HS-27A (cell line): Measurements from ENCODE around the gene PRMT7.

Experiments used
- DNase-seq: peaks from one replicate; pipeline ENCODE4 v3.0.0-alpha.2; 2012; ENCODE audit warnings: low read depth, missing footprints

PRMT7 gene, protein sequence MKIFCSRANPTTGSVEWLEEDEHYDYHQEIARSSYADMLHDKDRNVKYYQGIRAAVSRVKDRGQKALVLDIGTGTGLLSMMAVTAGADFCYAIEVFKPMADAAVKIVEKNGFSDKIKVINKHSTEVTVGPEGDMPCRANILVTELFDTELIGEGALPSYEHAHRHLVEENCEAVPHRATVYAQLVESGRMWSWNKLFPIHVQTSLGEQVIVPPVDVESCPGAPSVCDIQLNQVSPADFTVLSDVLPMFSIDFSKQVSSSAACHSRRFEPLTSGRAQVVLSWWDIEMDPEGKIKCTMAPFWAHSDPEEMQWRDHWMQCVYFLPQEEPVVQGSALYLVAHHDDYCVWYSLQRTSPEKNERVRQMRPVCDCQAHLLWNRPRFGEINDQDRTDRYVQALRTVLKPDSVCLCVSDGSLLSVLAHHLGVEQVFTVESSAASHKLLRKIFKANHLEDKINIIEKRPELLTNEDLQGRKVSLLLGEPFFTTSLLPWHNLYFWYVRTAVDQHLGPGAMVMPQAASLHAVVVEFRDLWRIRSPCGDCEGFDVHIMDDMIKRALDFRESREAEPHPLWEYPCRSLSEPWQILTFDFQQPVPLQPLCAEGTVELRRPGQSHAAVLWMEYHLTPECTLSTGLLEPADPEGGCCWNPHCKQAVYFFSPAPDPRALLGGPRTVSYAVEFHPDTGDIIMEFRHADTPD

DNA sequence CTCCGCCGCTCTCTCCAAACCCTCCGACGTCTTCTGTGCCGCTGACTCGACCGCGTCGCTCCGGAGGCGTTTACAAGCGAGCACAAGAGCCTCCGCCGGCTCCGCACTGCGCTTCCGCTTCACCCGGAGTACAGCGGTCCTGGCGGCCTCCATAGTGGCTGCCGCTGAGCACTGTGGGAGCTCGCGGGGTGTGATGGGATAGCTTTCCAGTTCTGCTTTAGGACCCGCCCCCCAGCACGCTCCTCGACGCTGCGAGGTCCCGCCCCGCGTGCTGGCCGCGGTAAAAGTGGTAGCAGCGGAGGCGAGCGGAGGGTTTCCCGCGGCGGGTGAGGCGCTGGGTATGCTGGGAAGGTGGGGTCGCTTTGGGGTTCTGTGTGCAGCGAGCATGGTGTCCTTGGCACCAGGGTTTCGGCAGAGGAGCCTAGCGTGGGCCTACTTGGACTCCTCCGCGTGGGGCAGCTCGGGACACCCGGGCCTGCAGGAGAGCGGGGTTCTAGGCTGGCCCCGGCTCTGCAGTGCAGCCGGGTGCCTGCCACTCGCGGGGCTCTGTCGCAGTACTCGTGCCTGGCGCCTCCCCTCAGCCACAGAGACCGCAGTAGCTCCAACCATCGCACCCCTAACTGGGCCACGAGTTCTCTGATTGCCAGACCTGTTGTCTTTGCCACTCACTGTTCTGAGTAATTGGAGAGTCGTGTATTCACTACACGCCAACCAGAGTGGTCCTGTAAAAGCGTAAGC is at the start of gene PRMT7, which contains the start of gene SLC7A6OS:
Gene PRMT7, plus strand, starts transcription at position 246 of the 738 bp plus-strand sequence. CDS start 4,961 bp downstream, outside the sequence.
Gene SLC7A6OS, minus strand, starts transcription at position 173 of the 738 bp plus-strand sequence. Its CDS starts 20 bp downstream, at position 153.
- DNase-seq, result peak; percentile 71

DNA sequence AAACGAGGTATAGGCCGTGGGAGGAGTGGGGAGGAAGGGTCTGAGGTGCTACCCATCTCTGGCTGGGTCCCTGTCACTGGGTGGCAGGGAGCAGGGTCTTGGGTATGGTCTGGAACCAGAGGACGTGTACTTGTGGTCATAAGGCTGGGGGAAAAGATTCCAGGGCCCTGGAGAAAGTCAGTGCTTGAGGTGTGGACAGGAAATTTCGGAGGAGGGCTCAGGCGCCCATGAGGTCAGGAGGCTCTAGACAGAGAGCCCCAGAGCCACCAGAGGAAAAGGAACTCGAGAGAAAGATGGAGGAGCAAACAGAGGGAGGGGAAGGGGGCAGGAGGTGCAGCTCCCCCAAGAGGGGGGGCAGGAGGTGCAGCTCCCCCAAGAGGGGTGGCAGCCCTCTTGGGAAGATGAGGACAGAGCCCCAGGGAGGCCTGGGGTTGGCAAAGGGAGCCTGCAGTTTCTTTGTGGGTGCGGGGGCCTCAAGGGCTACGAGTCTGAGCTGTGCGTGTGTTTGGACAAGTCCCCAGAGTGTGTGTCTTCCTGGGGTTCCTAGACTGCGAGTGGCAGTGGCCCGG is 47.2 kb upstream of the PRMT7 start:
- no peak for DNase-seq

DNA sequence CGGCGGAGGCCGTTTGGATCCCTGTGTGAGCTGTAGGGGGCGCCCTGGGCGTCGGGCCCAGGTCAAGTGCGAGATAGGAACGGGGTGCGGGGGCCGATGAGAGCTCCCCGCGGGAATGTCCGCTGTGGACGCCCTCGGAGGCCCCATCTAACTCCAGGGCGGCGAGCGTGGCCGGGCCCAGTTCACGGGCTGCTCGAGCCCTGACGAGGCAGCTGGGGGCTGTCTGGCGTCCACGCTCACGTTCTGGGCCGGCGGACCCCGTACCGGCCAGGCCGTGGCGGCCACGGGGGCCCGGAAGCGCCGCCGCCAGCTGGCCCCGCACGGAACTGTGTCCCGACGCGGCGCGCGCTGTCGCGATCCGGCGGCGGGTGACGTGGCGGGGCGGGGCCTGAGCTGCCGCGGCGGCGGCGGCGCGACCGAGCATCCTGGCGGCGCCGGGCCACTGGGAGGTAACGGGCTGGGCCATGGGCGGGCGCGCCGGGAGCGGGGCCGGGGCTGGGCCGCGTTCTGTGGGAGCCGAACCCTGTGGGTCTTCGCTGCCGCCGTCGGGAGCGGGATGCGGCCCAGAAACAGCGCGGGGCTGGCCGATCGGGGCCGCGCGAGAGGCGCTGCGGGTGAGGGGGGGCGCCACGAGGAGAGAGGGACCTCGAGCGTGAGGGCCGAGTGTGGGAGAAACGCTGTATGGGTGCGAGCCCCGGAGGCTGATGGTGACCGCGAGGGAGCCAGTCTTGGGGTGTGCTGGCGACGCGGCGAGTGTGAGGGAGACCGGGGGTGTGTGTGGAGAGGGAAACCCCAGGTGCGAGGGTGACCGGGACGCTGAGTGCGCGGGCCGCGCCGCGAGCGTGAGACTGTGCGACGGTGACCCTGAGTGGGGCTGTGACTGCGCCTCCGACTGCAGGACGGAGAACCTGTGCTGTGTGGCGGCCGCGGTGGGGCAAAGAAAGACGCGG is 46.4 kb upstream of the PRMT7 start, which contains the start of gene SLC7A6:
Gene SLC7A6, plus strand, starts transcription at position 399 of the 950 bp plus-strand sequence. CDS start 10,201 bp downstream, outside the sequence.
- peak; percentile 68 for DNase-seq

DNA sequence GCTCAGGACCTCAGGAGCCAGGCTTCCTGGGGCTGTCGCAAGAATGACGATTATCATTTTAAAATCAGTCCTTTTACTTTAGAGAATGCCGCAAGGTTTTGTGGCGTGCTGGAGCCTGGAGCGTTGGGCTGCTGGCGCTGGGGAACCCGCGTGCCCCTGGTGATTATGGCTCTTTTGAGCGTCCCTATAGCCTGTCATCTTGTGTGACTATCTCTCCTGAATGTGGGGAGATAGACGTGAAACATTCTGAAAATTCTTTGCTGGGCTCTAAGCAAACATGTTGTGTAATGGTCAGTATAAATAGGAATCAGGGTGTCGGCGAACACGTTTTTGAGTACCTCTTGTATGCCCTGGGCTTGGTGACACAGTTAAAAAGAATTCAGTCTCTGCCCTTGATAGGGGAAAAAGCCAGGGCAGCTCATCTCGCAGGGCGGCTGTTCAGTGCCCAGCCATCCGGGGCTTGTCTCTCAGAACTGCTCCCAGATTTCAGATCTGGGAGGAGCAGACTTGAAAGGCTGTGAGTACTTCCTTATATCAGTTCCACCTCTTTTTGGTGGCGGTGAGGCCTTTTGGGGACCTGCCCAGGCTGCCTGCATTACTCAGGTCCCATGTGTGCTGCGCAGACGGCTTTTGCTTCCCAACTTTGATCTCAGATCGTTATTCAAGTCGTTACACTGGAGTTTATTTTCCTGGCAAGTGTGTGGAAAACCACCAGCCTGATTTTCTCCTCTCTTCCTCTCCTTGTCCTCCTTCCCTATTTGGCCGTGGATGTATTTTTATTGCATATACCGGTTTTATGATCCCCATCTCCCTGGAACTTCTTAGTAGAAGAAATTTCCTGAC is 45.5 kb upstream of the PRMT7 start:
- peak; percentile 90 for DNase-seq

DNA sequence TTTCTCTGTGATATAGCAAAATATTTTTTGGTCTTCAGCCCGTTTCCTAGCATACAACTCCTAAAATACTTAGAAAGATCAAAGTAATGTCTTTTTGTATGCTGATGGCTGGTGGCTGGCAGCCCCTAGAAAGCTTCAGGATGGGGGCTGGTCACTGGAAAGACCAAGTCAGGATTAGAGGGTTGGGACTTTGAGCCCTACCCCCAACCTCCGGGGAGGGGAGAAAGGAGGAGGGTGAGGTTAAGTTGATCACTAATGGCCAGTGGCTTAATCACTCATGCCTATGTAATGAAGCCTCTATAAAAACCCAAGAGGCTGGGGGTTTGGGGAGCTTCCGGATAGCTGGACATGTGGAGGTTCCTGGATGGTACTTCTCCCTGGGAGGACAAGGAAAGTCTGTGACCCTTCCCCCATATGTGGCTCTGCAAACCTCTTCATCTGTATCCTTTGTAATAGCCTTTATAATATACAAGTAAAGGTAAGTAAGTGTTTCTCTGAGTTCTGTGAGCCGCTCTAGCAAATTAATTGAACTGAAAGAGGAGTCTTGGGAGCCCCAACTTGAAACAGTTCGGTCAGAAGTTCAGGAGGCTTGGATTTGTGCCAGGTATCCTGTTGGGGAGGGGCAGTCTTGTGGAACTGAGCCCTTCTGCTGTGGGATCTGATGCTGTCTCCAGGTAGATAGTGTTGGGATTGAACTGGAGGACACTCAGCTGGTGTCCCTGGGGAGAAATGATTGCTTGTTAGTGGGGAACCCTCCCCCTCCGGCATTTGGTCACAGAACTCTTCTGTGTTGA is 43.0 kb upstream of the PRMT7 start:
- no peak for DNase-seq

DNA sequence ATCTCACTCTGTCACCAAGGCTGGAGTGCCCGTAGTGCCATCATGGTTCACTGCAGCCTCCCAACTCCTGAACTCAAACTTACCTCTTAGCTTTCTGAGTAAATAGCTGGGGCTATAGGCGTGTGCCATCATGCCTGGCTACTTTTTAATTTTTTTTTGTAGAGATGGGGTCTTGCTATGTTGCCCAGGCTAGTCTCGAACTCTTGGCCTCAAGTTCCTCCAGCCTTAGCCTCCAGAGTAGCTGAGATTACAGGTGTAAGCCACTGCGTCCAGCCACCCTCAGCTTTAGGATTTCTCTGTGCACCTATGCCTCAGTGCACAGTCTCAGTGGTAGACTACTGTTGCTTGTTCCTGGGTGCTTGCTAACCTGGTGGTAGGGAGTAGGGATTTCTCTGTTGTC is 41.0 kb upstream of the PRMT7 start:
- DNase-seq, result no peak

DNA sequence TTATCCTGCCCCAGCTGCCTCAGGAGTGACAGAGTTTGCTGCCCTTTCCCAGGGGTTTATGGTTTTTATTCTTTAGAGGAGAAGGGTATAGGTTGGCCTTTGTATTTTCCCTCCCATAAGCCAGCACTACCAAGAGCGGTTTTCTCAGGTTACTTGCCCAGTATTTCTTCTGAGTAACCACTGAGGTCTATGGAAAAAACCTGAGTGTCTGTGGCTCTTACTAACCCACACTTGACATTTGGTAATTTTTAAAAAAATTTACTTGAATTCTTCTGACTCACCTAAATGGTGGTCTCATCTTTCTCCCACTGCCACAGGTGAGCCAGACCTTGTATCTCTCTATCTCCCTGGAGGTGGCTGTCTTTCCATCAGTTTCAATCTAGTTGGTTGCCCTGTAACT is 40.5 kb upstream of the PRMT7 start:
- no peak for DNase-seq

DNA sequence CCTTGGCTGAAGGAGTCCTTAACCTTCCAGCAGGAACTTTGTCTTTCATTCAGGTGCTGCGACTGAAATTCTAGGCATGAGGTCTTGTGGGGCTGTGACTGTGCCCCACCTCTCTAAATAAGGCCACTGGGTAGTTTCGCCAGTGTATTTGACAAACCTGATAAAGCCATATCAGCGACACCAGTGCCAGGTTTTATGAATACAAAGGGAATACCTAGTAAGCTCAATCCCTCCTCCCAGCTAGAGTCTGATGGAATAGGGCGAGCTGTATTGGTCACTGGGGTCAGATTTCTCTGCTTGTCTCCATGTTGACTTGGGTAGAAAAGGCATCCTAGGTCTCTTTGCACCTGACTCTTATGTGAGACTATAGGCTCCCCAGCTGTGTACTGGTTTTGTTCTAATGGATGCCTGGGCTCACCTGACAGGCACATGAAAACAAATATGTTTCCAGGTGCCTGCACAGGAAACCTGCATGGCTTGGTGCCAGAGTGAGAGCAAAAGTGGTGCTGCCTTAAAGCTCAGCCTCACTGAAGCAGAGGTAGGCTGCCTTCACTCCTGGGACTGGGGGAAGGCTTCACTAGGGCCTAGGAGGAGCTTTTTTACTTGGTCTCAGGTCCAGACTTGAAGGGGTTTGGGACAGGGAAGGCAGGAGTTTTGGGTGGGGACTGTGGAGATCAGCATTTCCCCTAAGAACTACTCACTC is 38.2 kb upstream of the PRMT7 start:
- no peak for DNase-seq

DNA sequence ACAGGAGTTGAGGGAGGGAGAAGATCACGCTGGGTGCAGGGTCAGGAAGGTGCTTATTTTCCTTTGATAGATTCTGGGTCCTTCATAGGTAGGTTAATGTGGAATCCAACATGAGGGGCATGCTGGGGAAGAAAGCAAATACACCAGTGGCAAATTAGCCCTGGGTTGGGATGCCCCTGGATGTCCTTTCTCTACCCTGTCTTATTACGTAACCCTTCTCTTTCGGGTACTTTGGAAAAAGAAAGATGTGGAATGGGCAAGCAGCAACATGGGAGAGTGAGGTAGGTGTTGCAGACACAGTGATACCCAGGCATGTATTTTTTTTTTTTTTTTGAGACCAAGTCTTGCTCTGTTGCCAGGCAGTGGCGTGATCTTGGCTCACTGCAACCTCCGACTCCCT is 37.4 kb upstream of the PRMT7 start:
- DNase-seq, result no peak

DNA sequence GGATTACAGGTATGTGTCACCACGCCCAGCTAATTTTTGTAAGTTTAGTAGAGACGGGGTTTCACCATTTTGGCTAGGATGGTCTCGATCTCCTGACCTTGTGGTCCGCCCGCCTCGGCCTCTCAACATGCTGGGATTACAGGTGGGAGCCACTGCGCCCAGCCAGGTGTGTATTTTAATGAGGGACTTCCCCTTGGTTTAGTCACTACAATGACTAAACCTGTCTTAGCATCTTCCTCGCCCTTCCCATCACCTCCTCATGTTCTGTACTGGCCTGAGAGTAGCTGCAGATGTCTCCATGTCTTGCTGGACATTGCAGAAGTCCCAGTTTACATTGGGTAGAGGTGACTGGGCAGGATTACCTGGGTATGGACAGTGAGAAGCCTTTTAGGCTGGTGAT is 36.9 kb upstream of the PRMT7 start:
- no peak for DNase-seq

DNA sequence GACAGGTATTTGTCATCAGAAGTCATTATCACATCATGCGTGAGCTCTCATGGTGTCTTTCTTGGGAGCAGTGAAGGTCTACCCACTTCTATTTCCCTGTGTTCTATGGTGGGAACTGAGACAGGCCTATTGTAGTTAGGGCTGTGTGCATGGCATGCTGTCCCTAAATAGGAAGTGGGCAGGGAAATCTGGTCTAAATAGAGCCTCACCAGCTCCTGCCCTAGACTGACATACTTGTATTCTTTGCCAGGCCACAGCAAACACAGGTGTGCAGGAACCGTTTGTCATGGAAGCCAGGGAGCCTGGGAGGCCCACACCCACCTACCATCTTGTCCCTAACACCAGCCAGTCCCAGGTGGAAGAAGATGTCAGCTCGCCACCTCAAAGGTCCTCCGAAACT is 36.4 kb upstream of the PRMT7 start:
- no peak for DNase-seq

DNA sequence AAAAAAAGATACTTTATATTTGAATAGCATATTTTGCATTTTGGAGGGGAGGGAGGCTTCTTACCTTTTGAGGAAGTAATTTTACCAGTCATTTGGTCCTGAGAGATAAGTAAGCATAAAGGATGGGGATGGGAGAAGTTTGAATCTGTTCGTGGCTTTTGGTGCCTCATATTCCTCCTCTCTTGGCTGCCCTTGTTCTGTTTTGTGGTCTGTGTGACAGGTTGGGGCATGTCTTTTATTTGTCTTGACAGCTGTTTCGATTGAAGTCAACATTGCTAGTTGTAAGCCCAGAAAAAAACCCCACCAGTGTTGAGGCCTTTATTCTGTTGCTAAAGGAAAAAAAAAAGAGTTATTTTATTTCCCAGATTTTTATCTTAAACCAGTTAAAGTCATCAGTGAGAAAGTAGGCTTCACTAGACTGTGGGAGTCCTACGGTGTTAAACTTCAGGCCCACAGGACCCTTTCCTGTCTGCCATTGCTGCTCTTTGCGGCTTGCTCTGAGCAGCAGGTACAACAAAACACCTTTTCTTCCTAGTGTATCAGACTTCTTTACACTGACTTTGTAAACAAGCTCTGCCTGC is 35.1 kb upstream of the PRMT7 start:
- DNase-seq, result no peak

DNA sequence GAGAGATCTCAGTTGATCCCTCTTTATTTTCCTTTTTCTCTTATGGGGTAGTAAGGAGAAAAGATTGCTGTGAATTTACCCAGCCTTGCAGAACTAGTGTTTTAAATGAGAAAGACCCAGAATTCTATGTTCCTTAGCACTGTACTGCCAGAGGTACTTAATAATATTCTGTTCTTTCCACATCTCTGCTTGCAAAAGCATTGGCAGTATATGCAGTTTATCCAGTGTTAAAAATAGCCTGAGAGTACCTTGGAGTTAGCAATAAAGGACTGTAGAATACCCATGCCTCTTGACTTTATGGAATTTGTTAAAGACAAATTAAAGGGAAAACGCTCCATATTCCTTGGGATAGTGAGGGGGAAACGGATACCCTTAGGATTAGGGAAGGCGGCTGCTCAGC is 34.6 kb upstream of the PRMT7 start:
- no peak for DNase-seq

DNA sequence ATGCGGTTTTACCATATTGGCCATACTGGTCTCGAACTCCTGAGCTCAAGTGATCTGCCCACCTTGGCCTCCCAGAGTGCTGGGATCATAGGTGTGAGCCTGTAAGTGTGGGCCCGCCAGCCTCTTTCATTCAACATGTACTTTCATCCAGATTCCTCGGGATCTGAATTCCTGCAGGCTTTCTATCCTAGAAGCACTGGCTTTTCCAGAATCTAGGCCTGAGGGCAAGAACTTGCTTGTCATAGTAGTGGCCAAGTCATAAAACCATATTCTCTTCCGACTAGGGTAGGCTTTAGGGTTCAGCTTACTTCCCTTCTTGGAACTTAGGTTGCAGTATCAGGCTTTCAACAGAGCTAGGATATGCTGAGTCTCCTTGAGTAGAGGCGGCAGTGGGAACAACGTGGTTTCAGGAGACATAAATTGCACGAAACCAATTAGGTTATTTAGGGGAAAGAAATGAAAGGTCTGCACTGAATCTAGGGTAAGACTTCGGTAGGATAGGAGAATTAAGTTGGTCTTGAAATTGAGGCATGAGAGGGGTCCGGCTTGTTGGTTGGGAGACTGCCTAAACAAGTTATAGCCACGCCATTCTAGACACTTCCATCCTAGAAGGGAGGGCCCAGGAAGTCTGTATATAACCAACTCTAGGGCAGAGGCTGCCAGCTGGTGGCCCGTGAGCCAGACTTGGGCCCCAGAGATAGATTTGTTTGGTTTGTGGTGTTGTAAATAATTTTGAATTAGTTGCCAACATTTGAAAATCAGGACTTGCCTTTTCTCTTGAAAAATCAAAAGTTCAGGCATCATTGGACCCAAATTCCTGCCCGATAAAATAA is 30.9 kb upstream of the PRMT7 start:
- DNase-seq, result no peak

DNA sequence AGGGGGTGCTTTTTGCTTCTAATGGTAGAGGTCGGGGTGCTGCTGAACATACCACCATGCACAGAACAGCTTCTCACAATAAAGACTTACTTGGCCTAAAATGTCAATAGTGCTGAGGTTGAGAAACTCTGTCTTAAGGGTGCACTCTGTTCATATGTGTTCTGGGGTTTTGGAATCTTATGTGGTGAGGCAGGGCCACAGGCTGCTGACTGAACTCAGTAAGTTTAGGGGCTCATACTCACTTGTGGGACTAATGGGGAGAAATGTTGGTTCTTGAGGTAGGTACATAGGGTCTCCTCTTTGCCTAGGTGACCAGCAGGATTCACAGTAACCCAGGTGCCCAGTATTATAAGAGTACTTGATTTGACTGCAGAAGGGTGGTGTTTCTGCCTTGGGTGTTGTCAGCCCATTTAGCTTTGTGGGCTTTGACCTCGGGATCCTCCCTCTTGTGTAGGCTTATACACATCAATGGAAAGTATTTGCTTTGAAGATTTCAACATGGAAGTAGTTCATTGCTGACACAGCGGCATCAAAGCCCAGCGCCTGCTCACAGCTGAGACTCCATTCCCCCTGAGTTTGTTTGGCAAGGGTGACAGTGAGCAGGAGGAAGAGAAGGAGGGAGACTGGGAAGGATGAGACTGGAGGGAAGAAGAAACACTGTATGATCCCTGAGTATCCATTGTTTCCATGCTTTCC is 29.3 kb upstream of the PRMT7 start:
- no peak for DNase-seq

DNA sequence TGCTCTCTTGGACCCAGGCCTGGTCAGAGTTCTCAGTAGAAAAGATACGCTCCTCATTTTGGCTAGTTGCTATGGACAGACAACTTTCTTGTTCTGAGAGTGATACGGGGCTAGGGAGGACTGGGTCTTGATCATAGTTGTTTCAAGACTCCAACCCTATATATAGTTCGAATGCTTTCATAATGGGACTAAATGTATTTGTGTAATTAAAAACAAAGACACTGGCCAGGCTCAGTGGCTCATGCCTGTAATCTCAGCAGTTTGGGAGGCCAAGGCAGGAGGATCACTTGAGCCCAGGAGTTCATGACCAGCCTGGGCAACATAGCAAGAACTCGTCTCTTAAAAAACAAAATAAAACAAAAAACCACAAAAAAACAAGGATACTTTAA is 28.8 kb upstream of the PRMT7 start:
- DNase-seq, result no peak

DNA sequence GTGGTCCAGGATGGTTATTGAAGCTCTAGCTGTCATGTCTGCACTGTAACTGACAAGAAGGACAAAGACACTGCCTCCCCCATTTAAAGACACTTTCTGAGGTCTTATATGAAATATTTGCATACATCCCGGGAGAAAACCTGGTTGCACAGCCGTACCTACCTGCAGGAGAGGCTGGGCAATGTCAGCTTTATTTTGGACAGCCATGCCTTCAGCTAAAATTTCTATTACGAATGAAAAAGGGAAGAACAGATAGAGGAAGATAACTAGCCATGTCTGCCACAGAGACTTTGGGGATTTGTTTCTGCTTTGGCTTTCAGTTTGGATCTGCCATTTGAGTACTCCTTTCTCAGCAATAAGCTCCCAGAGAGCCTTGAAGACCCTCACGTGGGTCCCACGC is 27.5 kb upstream of the PRMT7 start:
- DNase-seq, result no peak
